A549 treated with AZD9567 at 1 μM for 4 hours (cell line): Measurements from ENCODE around the gene TPSAB1. TPM values are rescaled to one million over a fixed set of nuclear protein-coding genes. Genes with fewer than 3 reads are reported as not detected.

Source experiments
- total RNA-seq: library from RNA; stranded (reverse); fragments of 200-300 nt; extraction: Qiagen RNA extraction; gene quantifications from 5 replicates; pipeline ENCODE4 v1.2.3, GENCODE V29; 2022; ENCODE audit not compliant: insufficient read depth

The TPSAB1 gene
- total RNA-seq = 0.07 to 0.13 TPM in 2 of 5 replicates, not detected in the others

GRCh38 chr16:1240436-1240835 lies at the start of gene TPSAB1:
Gene TPSAB1, plus strand, starts transcription at chr16:1240705. Its CDS starts 234 bp downstream, at chr16:1240939.

GRCh38 chr16:1225051-1225451 lies 15.5 kb upstream of the TPSAB1 start, which contains the start of gene TPSG1:
Gene TPSG1, minus strand, starts transcription at chr16:1225268. Its CDS starts 16 bp downstream, at chr16:1225252.

GRCh38 chr16:1230084-1230470 lies 10.4 kb upstream of the TPSAB1 start, which contains the start of gene TPSB2:
Gene TPSB2, minus strand, starts transcription at chr16:1230184. Its CDS starts 233 bp downstream, at chr16:1229951.

GRCh38 chr16:1255276-1256122 lies 15.0 kb downstream of the TPSAB1 start, which contains the start of gene TPSD1:
Gene TPSD1, plus strand, starts transcription at chr16:1256069. Its CDS starts 212 bp downstream, at chr16:1256281.

Other genes with a start within 250 kb of the TPSAB1 start
- gene SSTR5, start 168.0 kb upstream of the TPSAB1 start, total RNA-seq = 0.12 to 0.18 TPM (median 0.17 TPM) in 4 of 5 replicates, not detected in the other
- gene C1QTNF8, start 144.5 kb upstream of the TPSAB1 start, total RNA-seq = not detected in 5 replicates
- gene CACNA1H, start 87.6 kb upstream of the TPSAB1 start, total RNA-seq = 10.7 to 14.8 TPM (median 14.3 TPM) in 5 replicates
- gene TPSG1, start 15.4 kb upstream of the TPSAB1 start, total RNA-seq = 0.09 TPM in 1 of 5 replicates, not detected in the others
- 0.06 to 0.07 TPM in 2 of 5 replicates, not detected in the others for gene TPSB2, start 10.5 kb upstream of the TPSAB1 start, total RNA-seq
- not detected in 5 replicates for gene TPSD1, start 15.4 kb downstream of the TPSAB1 start, total RNA-seq
- 159 to 274 TPM (median 175 TPM) in 5 replicates for gene UBE2I, start 68.9 kb downstream of the TPSAB1 start, total RNA-seq
- 0.98 to 2.9 TPM (median 1.5 TPM) in 5 replicates for gene BAIAP3, start 92.9 kb downstream of the TPSAB1 start, total RNA-seq
- gene TSR3, start 111.2 kb downstream of the TPSAB1 start, total RNA-seq = 59.3 to 92.9 TPM (median 87.3 TPM) in 5 replicates
- gene GNPTG, start 111.2 kb downstream of the TPSAB1 start, total RNA-seq = 35.0 to 37.5 TPM (median 36.2 TPM) in 5 replicates
- 21.2 to 32.6 TPM (median 27.6 TPM) in 5 replicates for gene UNKL, start 174.0 kb downstream of the TPSAB1 start, total RNA-seq
- 33.8 to 41.3 TPM (median 40.0 TPM) in 5 replicates for gene UQCC4, start 180.0 kb downstream of the TPSAB1 start, total RNA-seq
- not detected in 5 replicates for gene PERCC1, start 190.4 kb downstream of the TPSAB1 start, total RNA-seq
- 0.34 to 0.41 TPM (median 0.38 TPM) in 4 of 5 replicates, not detected in the other for gene CCDC154, start 203.9 kb downstream of the TPSAB1 start, total RNA-seq
- 29.4 to 77.2 TPM (median 76.2 TPM) in 5 replicates for gene CLCN7, start 234.3 kb downstream of the TPSAB1 start, total RNA-seq
- gene PTX4, start 248.2 kb downstream of the TPSAB1 start, total RNA-seq = not detected in 5 replicates